NCI-H128 (cell line): ENCODE data around the gene ADAP1.
"Not testable (repeated sequence)": the region's sequence is repeated elsewhere in the genome, so short reads cannot be mapped to it uniquely, and the experiment has no call there.

Experiments used
- DNase-seq: peaks from one replicate; lab custom pipeline; 2025; ENCODE audit not compliant: unreplicated experiment; lab: John Stamatoyannopoulos, UW

ADAP1 gene

DNA sequence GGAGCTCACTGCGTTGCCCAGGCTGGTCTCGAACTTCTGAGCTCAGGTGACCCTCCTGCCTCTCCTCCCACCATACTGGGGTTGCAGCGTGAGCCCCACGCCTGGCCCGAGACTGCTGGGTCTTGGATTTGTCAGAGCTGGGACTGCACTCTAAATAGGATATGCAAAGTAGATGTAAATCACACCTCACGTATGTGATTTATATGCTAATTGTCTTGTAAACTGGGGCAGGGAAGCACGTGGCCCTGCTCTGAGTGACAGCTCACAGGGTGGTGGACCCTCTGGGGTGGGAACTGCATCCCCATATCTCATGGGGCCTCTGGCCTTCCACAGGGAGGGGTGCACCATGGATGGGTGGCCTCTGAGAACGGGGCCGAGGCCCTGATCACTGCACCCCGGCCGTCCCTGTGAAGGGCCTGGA lies 44.0 kb downstream of the ADAP1 start:
- DNase-seq: no peak

DNA sequence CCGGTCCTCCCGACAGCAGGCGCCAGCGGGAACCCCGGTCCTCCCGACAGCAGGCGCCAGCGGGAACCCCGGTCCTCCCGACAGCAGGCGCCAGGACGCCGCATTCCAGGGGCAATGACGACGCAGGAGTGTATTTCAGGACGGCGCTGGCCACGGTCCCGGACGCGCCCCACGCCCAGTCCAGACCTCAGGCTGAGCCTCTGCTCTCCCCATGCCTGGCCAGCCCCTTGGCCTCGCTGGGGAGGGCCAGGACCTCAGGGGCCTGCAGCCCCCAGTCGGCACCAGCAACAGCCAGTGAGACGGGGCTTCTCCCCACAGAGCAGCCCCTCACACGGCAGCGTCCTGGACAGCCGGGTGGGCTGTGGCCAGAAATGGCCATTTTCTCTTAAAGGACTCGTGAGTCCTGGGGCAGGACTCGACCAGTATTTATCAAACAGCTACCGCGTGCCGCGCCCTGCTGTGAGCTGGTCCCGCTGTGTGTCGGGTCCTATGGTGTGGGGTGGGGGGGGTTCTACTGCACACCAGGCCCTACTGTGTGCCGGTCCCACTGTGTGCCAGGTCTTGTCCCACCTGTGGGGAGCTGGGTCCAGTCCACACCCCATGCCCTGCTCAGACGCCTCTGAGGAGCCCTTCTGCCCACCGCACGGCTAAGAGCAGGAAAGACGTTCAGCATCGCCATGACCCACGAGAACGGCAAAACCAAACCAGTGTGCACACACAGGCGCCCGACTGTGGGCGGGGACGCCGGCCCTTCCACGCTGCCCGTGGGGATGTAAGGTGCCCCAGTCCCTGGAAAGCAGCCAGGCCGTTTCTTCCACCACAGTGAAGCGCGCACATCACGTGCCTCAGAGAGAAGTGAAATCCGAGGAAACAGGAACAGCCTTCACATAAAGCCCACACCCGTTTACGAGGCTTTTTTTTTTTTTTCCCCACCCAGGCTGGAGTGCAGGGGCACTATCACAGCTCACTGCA lies 44.8 kb downstream of the ADAP1 start:
- no peak for DNase-seq

DNA sequence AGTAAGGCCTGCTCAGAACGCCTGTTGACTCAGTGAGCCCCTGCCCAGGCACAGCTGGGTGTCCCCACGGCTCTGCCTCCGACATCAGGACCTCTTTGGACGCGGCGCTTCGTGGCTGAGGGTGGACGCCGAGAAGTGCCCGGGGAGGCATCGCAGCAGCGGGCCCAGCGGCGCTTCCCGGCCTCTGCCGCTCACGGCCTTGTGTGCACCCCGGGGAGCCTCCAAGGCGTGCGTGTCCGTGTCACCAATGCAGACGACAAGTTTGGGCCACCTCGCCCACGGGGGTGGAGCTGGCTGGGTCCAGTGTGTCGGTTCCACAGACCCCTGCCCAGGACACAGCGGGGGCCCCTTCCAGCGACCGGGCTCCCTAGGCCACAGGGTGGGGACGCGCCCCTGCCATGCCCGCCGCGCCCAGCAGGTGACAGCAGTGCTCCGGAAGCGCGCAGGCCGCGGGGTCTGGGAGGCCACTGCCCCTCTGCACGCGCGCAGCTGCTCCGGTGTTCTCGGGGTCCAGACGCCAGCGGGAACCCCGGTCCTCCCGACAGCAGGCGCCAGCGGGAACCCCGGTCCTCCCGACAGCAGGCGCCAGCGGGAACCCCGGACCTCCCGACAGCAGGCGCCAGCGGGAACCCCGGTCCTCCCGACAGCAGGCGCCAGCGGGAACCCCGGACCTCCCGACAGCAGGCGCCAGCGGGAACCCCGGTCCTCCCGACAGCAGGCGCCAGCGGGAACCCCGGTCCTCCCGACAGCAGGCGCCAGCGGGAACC lies 45.7 kb downstream of the ADAP1 start:
- DNase-seq: not testable (repeated sequence)

DNA sequence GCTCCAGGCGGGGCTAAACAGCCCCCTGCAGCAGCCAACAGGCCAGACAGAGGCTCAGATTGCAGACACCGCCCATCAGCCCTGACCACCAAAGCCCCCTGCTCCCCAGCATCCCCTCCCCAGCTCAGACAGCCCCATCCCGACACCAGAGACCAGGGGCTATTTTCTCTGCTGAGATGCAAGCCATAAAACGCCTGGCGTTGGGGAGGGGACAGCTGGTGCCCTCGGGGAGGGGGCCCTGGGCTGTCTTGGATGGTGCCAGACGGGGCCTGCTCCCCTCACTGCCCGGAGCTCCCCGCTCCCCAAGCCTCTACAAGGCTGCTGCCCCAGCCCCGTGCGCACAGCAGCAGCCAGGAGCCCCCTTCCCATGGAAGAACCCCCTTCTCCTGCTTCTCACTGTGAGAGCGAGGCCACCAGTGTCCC lies 46.3 kb downstream of the ADAP1 start:
- no peak for DNase-seq

DNA sequence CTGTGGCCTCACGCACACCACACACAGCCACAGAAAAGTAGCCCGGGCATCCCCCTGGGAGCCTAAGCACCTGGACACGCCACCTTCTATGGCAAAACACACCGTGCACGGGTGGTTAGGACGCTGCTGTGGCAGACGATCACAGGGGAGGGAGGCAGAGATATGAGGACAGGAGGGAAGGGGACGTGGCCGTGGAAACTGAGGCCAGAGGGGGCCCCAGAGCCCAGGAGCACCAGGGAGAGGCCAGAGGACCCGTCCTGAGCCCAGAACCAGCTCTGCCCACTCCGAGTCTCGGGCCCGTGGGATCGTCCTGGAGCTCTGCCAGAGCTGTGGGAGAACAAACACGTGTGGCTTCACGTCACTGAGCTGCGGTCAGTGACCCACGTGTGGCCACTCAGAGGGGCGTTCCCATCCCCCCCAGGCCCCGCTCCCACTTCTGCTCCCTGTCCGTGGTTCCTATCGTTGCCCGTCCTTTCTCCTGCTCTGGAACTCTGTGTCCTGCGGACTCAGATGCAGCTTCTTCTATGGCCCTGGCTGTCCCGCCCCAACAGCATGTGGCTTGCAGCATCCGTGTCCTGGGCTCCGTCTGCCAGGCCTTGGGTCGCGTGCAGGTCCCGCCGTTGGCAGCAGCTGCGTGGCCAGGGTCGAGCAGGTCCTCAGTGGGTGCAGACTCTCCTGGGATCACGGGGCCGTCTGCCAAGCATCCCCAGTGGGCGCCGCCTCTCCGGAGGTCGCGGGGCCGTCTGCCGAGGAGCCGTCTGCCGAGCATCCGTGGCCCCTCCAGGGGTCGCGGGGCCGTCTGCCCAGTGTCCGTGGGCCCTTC lies 47.1 kb downstream of the ADAP1 start:
- no peak for DNase-seq

DNA sequence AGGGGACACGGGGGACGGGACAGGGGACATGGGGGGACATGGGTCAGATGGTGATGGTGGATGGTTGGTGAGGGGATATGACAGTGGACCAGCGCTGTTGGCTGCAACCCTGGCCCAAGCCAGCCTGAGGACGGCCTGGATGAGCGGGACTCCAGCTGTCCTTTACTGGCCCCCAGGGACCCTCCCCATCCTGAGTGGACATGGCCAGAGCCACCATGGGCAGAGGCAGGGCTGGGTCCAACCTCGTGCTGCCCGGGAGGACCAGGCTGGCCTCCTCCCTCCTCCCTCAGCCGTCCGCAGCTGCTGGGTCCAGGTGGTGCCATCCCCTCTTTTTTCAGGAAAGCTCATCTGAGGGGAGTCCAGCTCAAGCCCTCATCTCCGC lies 47.7 kb downstream of the ADAP1 start:
- no peak for DNase-seq

DNA sequence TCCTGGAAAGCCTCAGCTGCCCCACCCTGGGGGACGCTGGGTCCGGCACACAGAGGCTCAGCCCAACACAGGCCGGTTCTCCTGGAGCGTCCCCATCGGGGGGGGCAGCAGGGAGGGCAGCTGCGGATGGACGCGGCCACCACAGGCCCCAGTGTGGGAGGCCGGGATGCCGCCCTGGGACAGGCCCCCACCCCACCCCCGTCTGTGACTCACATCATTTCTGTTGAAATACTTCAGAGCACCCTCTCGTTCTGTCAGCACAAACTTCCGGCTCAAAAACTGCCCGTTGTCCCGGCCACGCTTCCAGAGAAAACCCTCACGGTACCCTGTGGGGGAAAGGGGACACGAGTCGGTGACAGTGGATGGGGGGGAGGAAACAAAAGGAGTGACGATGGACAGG lies 49.6 kb downstream of the ADAP1 start:
- no peak for DNase-seq

DNA sequence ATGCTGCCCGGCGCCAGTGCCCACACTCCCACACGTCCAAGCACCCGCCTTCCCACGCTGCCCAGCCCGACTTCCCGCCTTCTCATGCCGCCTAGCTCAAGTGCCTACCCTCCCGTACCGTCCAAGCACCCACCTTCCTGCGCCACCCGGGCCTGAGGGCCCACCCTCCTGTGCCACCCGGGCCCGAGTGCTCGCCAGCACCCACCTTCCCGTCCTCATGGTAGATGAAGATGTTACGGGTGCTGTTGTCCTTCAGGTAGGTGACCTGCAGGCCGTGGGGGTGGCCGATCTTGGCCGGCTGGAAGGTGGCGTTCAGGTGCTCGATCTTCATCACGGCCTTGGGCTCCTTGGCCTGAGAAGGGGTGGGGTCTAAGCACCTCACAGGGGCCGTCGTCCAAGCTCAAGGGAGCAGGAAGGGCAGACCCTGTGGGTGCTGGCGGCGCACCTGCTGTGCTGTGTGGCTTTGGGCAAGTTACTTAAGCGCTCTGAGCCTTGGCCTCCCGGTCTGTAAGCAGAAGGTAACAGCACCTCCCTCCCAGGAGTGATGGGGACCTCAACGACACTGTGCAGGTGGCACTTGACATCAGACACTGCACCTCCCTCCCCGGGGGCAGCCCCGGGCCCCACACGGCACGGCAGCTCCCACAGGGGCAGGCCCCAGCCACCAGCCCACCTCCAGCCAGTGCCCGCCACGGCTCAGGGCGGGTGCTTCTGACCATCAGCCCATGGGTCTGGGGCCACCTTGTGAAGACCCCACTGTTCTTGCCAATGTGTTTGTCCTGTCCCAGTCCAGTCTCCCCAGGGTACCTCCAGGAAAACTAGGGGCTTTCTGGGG lies 50.3 kb downstream of the ADAP1 start:
- DNase-seq: no peak

DNA sequence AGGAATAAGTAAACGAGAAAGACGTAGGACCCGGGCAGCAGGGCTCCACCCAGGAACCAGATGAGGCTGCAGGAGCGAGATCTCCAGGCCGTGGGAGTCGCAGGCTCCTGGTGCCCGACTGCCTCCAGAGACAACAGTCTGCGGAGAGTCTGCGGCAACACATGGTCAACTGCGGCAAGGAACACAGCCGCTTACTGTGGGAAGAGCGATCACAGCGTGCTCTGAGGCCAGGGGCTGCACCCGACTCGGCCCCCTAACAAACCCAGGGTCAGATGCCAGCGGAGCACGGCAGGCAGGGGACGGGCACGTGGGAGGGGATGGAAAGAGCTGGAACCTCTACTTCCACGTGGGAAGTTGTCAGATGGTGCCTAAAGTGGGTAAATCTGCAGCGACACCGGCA lies 51.5 kb downstream of the ADAP1 start:
- no peak for DNase-seq

DNA sequence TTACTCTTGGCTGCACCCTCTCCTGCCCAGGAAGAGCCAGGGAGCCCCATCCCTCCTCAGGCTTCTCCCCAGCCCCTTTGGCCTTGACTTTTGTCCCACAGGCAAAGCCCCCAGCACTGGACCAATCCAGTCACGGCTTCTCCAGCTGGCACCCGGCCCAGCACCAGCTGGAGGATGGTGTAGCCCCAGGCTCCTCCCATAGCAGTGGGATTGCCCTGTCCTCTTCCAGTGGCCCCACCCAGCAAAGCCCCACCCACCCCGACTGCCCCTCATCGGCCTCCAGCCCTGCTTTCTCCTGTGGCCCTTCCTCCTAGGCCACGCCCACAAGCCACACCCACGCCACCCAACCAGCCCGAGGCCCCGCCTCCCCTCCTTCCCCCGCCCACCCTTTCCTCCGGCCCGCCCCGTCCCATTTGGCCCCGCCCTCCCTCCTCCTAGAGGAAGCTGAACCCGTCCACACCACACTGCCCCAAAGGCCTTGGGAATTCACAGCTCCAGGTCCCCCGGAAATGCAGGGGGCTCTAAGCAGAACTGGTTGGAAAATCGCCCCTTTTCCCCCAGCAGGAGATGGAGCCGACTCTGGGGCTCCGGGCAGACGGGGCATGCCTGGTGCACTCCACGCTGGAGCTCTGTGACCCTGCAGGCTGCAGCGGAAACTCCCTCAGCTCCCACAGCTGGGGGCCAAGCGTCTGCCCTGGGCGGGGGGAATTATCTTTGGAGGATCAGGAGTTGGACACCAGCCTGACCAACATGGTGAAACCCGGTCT lies 52.9 kb downstream of the ADAP1 start:
- DNase-seq: peak; percentile 52

DNA sequence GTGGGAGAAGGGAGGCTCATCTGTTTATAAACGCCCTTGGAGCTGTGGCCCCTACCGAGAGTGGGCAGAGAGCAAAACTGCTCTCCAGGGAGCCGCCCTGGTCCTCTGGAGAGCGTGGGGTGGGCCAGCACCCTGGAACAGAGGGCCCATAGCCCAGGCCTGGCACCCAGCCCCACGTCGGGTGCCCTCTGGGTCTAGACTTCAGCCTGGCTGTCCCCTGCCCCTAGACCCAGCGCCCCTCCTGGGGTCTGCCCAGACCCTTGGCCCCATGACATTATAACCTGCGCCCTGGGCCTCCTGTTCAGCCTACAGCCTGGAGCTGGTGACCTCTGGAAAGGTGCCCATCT lies 53.5 kb downstream of the ADAP1 start:
- DNase-seq: no peak

DNA sequence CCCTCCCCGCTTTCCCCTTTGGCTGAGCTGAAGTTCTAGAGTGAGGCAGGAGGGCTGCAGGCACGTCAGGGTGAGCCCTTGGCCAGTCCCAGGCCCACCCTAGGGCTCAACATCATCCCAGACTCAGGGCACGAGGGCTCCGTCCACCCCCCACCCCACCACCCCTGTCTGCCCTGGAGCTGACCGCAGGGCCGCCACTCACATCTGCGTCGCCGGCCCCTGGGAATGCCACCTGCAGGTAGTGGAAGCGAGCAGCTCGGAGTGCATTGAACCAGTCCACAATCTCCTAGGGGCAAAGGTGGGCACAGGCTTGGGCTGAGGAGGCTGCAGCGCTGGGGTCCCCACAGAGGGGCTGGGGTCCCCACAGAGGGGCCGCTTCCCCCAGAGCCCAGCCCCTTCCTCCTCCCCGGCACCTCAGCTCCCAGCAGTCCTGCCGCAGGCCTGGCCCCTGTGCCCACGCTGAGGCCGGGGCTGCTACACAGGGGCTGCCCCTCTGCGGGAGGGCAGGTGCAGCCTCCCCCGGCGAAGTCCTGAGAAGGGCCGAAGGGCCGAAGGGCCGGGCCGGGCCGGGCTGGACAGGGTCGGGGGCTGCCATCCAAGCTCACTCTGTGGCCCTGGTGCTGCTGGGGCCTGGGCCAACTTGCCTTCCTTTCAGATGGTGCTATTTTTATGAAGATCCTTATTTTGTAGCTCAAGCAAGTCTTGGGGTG lies 54.0 kb downstream of the ADAP1 start:
- DNase-seq: no peak

DNA sequence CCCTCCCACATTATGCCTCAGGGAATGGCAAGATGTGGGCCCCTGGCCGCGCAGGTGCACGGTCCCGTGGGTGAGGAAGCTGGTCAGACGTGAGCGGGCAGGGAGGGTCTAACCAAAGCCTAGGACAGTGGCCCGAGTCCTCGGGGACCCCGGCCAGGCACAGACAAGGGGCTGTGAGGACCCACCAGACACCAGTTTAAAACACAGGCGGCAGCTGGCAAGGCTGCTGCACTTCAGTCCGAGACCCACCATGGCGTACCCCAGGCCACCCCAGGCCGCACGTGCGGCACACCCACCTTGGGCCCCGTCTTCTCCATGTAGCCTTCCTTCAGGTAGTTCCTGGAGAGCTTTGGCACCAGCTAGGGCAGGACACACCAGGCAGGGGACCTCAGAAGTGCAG lies 54.7 kb downstream of the ADAP1 start:
- no peak for DNase-seq

DNA sequence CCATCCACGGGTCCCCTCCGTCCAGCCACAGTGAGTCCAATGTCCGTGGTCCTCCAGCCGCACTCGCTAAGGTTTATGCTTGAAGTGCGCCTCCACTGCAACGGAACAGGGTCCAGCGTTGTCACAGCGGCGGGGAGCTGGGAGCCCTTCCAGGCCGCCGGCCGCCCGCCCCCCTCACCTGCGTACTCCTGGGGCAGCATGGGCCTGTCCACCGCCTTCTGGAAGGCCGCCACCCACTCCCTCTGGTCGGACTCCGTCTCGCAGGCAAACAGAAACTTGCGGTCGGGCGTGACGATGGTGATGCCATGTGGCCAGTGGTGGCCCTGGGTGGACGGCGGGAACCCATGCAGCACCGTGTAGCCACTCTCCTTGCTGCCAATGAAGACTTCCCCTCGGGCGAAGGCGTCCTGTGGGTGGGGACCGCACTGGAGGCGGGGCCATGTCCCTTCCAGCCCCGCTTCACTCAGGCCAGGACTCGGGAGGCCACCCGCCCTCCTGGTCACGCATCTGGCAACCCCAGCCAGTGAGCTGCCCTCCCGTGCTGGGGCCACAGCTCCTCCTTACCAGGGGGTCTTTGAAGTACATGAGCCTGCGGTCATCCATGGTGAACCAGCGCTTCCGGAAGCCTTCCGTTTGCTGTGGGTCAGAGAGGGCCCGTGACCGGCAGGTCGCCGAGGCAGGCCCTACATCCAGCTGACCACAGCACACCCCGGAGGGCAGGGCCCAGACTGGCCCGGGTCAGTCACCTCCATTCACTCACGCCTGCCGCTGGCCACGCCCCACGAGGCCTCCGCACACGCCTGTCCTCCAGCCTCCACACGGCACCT lies 55.4 kb downstream of the ADAP1 start:
- DNase-seq: no peak

DNA sequence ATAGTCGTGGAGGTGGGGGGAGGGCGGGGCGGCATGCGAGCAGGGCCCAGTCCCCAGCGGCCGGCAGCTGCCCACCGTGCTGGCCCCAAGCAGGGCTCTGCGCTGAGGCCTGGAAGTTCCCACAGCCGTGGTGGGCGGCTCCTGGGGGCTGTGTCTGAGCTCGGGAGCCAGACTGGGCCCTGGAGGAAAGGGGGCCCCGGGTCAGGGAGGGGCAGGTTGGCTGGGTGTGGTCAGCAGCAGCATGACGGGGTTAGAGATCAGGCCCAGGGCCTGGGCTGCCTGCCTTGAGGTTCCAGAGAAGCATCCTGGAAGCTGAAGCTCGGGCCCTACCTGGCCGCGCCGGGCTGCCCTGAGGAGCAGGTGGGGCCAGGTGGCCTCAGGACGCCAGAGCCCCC lies 56.0 kb downstream of the ADAP1 start:
- no peak for DNase-seq

DNA sequence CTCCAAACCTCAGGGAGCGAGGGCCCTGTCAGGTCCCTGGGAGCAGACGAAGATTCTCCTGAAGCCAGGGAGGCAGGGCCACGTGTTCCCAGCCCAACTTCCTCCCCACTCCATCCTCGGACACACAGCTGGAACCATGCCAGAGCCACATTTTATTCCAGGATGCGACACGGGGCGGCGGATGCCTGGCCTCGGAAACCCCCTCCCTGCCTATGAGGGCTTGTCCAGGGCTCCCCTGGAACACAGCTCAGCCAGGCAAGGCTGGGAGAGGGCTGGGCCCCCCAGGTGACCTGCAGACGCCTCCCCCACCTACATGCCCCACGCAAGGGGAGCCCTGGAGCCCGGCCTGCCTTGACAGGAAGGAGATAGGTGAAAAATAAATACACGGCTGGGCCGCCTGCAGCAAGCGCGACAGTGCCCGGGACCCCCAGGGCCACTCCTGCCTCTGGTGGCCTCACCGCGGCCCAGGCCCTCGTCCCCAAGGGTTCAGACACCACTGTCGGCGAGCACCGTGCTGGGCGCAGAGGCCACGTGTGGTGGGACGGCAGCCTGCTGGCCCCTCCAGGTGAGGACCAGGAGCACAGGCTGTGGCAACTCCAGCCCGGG lies 56.6 kb downstream of the ADAP1 start:
- no peak for DNase-seq

DNA sequence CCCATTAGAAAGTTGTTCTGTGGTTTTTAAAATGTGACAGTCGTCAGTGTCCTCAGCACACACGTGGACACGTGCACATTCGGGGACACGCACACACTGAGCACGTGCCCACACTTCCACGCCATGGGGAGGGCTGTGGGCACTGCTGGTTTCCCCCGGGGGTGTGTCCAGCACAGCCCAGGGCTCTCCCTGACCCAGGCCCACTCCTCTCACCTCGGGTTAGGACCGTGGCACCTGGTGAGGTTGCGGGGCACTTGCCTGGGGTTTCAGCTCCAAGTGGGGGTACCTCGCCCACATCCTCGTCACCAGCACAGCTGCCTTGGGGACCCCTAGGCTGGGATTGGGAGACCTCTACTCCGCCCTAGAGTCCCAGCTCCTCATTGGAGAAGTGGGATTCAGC lies 57.4 kb downstream of the ADAP1 start:
- DNase-seq: no peak
